Ammon's horn (tissue), 1 donor: Measurements from ENCODE around the gene ANKFN1.

Experiments used
- DNase-seq: peaks from one replicate; pipeline ENCODE4 v3.0.0-alpha.2; 2016; ENCODE audit warnings: low spot score

Gene ANKFN1

GRCh38 chr17:56152874-56153602 lies at the start of gene ANKFN1:
Gene ANKFN1 (plus strand): TSS chr17:56153475. CDS start chr17:56212668, 59,193 bp downstream.
- peak; percentile 23 for DNase-seq

- DNase-seq = no peak
Observed at GRCh38 chr17:56108811-56109284, 44.4 kb upstream of the ANKFN1 start.

- no peak for DNase-seq
Observed at GRCh38 chr17:56109836-56110235, 43.4 kb upstream of the ANKFN1 start.

GRCh38 chr17:56110463-56111135 lies 42.7 kb upstream of the ANKFN1 start:
- no peak for DNase-seq

- DNase-seq = no peak
Observed at GRCh38 chr17:56111706-56112485, 41.4 kb upstream of the ANKFN1 start.

GRCh38 chr17:56113486-56113885 lies 39.8 kb upstream of the ANKFN1 start:
- DNase-seq = no peak

GRCh38 chr17:56114469-56114868 lies 38.8 kb upstream of the ANKFN1 start:
- no peak for DNase-seq

- DNase-seq = no peak
Observed at GRCh38 chr17:56119191-56119590, 34.1 kb upstream of the ANKFN1 start.

GRCh38 chr17:56119936-56120335 lies 33.3 kb upstream of the ANKFN1 start:
- DNase-seq = no peak

GRCh38 chr17:56121191-56122051 lies 31.9 kb upstream of the ANKFN1 start:
- no peak for DNase-seq

GRCh38 chr17:56125830-56126819 lies 27.1 kb upstream of the ANKFN1 start:
- DNase-seq = peak; percentile 45

- peak; percentile 21 for DNase-seq
Observed at GRCh38 chr17:56130026-56130425, 23.2 kb upstream of the ANKFN1 start.

GRCh38 chr17:56130631-56131030 lies 22.6 kb upstream of the ANKFN1 start:
- DNase-seq = no peak

GRCh38 chr17:56131431-56131830 lies 21.8 kb upstream of the ANKFN1 start:
- no peak for DNase-seq

GRCh38 chr17:56136301-56136700 lies 17.0 kb upstream of the ANKFN1 start:
- DNase-seq = no peak

- DNase-seq = no peak
Observed at GRCh38 chr17:56141046-56141839, 12.0 kb upstream of the ANKFN1 start.

- DNase-seq = no peak
Observed at GRCh38 chr17:56142325-56142724, 10.9 kb upstream of the ANKFN1 start.

GRCh38 chr17:56142781-56143180 lies 10.5 kb upstream of the ANKFN1 start:
- DNase-seq = no peak

GRCh38 chr17:56144223-56144622 lies 9.1 kb upstream of the ANKFN1 start:
- no peak for DNase-seq

- DNase-seq = no peak
Observed at GRCh38 chr17:56146534-56146933, 6.7 kb upstream of the ANKFN1 start.
